Measurements from ENCODE around the gene PDE1C.

DNA sequence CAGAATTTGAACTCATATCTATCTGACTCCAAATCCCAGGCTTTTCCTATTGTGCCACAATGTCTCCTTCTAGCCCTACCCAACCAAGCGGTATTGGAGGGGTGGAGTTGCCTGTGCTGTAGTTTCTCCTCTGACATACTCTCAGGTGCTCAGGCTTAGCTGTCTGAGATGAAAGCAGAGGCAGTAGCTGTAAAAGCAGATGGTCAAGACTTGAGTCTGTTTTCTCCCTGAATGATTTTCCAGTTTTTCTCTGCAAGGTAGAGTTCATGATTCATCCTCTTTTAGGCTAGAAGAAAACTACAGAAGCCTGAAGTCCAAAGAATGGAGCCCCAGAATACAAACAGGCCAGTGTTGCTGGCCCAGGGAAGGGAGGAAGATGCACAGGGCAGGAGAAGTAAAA lies 130.0 kb downstream of the PDE1C start:
- TF ChIP-seq CTCF (IDR thresholded peaks at IDR 0.05) (no peak), POLR2A (IDR thresholded peaks at IDR 0.05) (no peak), EP300 (IDR thresholded peaks at IDR 0.05) (no peak)

All from ovary (tissue), 3 donors.